HepG2 (cell line): ENCODE data around the gene PAN2. TPM values are rescaled to one million over a fixed set of nuclear protein-coding genes. Genes with fewer than 3 reads are reported as not detected.
A peak's percentile ranks its signal among the peaks of the same experiment; 100 is the strongest.

ENCODE experiments used
- ATAC-seq: fragments of 200-7000 bp; cut with Tn5 transposase; 3 replicates; pipeline ENCODE4 v1.9.1; 2020; ENCODE audit warnings: mild to moderate bottlenecking, moderate library complexity
- BruUV-seq: library from RNA; stranded (reverse); fragments of 400-500 nt; replicated peaks from 2 replicates; lab custom pipeline; 2021; lab: Mats Ljungman, UMichigan
- CTCF ChIA-PET: fragments of 300-600 bp; formaldehyde crosslinking; extraction: SDS; loops from one replicate; lab custom pipeline; 2021; ENCODE audit warnings: low total read pairs, inconsistent platforms, low intra/inter-chr PET ratio; lab: Yijun Ruan, JAX
- POLR2A ChIA-PET: fragments of 350-600 bp; sonication (Branson Sonifier 250); formaldehyde crosslinking; loops from one replicate; lab custom pipeline; 2020; ENCODE audit warnings: antibody characterized with exemption, inconsistent platforms; lab: Yijun Ruan, JAX
- DNase-seq: peaks from one replicate; pipeline ENCODE4 v3.0.0-alpha.2; 2015; ENCODE audit warnings: low spot score
- FAIRE-seq: peaks from 3 replicates; lab custom pipeline; 2011; peaks lifted over from hg19 to GRCh38; lab: Jason Lieb, UNC
- H2AFZ ChIP-seq: one replicate; pipeline ENCODE4 v1.6.1; 2011; ENCODE audit warnings: low read length, inconsistent platforms
- H3K27ac ChIP-seq: fragments of 300-600 bp; 3 replicates; pipeline ENCODE4 v1.8.0; 2011; ENCODE audit warnings: mixed run types, mild to moderate bottlenecking, mixed read lengths, low read length, inconsistent platforms; ENCODE audit not compliant: insufficient read depth; ENCODE audit errors: extremely low read length
- H3K27me3 ChIP-seq, 2 experiments: fragments of 200-600 bp in 1 of 2; 2 replicates in 1 of 2; 3 replicates in 1 of 2; pipeline versions ENCODE4 v1.6.0 to v1.8.0; 2011; ENCODE audit warnings: low read length in 2 of 2, mild to moderate bottlenecking in 2 of 2, moderate library complexity in 2 of 2, inconsistent platforms in 1 of 2; ENCODE audit not compliant: insufficient read depth in 2 of 2, control insufficient read depth in 1 of 2
- H3K36me3 ChIP-seq, 2 experiments: fragments of 200-600 bp in 1 of 2; replicated peaks in 1 of 2; 2 replicates in 1 of 2; 3 replicates in 1 of 2; pipeline versions ENCODE4 v1.5.1 to v1.8.0; 2011; ENCODE audit warnings: low read length in 2 of 2, inconsistent platforms in 1 of 2; ENCODE audit not compliant: insufficient read depth in 2 of 2, control insufficient read depth in 1 of 2
- H3K4me1 ChIP-seq: 2 replicates; pipeline ENCODE4 v1.5.1; 2012; ENCODE audit warnings: low read length, inconsistent platforms; ENCODE audit not compliant: insufficient read depth
- H3K4me2 ChIP-seq: 2 replicates; pipeline ENCODE4 v1.6.0; 2011; ENCODE audit warnings: low read depth, low read length, inconsistent platforms
- H3K4me3 ChIP-seq, 3 experiments: fragments of 200-600 bp in 1 of 3; sonication (generic), shearing (Covaris generic) in 1 of 3; replicated peaks in 1 of 3; 2 replicates each; pipeline ENCODE4 v1.5.1; 2011 to 2016; ENCODE audit warnings: low read length in 3 of 3, inconsistent platforms in 2 of 3, low read depth in 2 of 3, mild to moderate bottlenecking in 2 of 3, control low read depth in 1 of 3, mixed read lengths in 1 of 3; ENCODE audit not compliant: insufficient read depth in 1 of 3
- H3K79me2 ChIP-seq: one replicate; pipeline ENCODE4 v1.6.1; 2011; ENCODE audit warnings: low read length, inconsistent platforms; ENCODE audit not compliant: insufficient read depth
- H3K9ac ChIP-seq: 2 replicates; pipeline ENCODE4 v1.6.0; 2011; ENCODE audit warnings: mild to moderate bottlenecking, low read depth, low read length, inconsistent platforms; ENCODE audit not compliant: insufficient read depth
- H3K9me3 ChIP-seq: 2 replicates; pipeline ENCODE4 v1.5.1; 2012; ENCODE audit warnings: mild to moderate bottlenecking, low read length
- H4K20me1 ChIP-seq: 2 replicates; pipeline ENCODE4 v1.6.0; 2011; ENCODE audit warnings: inconsistent platforms, mild to moderate bottlenecking, low read length, moderate library complexity; ENCODE audit not compliant: insufficient read depth
- EP300 ChIP-seq, 3 experiments: sonication (generic) in 1 of 3; formaldehyde crosslinking in 1 of 3; IDR thresholded peaks; 2 replicates each; pipeline versions ENCODE4 v1.5.1 to v1.6.1; 2011 to 2020; ENCODE audit warnings: low read depth in 2 of 3, low read length in 2 of 3, borderline replicate concordance in 1 of 3, improper control_type of control experiment in 1 of 3, mild to moderate bottlenecking in 1 of 3, missing genetic modification reagents in 1 of 3, moderate library complexity in 1 of 3
- GATAD2A ChIP-seq: IDR thresholded peaks from 2 replicates; pipeline ENCODE4 v1.6.1; 2016
- GRHL1 ChIP-seq: sonication (generic); formaldehyde crosslinking; conservative IDR thresholded peaks from 2 replicates; pipeline ENCODE4 v1.8.0; 2022; ENCODE audit warnings: missing genetic modification reagents
- HES4 ChIP-seq: sonication (generic); formaldehyde crosslinking; IDR thresholded peaks from 2 replicates; pipeline ENCODE4 v1.9.0; 2021; ENCODE audit warnings: mild to moderate bottlenecking, missing genetic modification reagents, borderline replicate concordance
- KDM2A ChIP-seq: sonication (generic); formaldehyde crosslinking; IDR thresholded peaks from 2 replicates; pipeline ENCODE4 v1.4.0; 2020; ENCODE audit warnings: low read depth, missing genetic modification reagents, borderline replicate concordance
- MLLT10 ChIP-seq: sonication (generic); formaldehyde crosslinking; IDR thresholded peaks from 2 replicates; pipeline ENCODE4 v1.4.0; 2020; ENCODE audit warnings: missing genetic modification reagents
- TBL1XR1 ChIP-seq: fragments of 150-350 bp; IDR thresholded peaks from 2 replicates; pipeline ENCODE4 v1.6.1; 2014; ENCODE audit warnings: borderline replicate concordance, low read length; ENCODE audit not compliant: partially characterized antibody
- ZBTB42 ChIP-seq: sonication (generic); formaldehyde crosslinking; IDR thresholded peaks from 2 replicates; pipeline ENCODE4 v1.5.0; 2020; ENCODE audit warnings: mild to moderate bottlenecking, missing genetic modification reagents
- ZNF180 ChIP-seq: sonication (generic); formaldehyde crosslinking; IDR thresholded peaks from 2 replicates; pipeline ENCODE4 v1.4.0; 2020; ENCODE audit warnings: low read depth, missing genetic modification reagents, borderline replicate concordance
- ZNF263 ChIP-seq: sonication (generic); formaldehyde crosslinking; IDR thresholded peaks from 2 replicates; pipeline ENCODE4 v1.4.0; 2020; ENCODE audit warnings: missing genetic modification reagents
- ZNF414 ChIP-seq: sonication (generic); formaldehyde crosslinking; IDR thresholded peaks from 2 replicates; pipeline ENCODE4 v1.5.0; 2020; ENCODE audit warnings: missing genetic modification reagents
- ZNF451 ChIP-seq: sonication (generic); formaldehyde crosslinking; IDR thresholded peaks from 2 replicates; pipeline ENCODE4 v1.5.0; 2020; ENCODE audit warnings: mild to moderate bottlenecking, missing genetic modification reagents
- ZNF792 ChIP-seq: IDR thresholded peaks from 2 replicates; pipeline ENCODE4 v1.6.1; 2016
- WGBS: methylation state at CpG from one replicate; pipeline ENCODE4 v1.1.6; 2017; ENCODE audit warnings: low lambda C conversion rate; 5-methylcytosine and 5-hydroxymethylcytosine counted together
- in situ Hi-C: cut with HindIII; loops from 2 replicates; pipeline ENCODE4 v1.10.0; 2017; ENCODE audit warnings: low pct_unique_long_range_greater_than_20kb; ENCODE audit not compliant: extremely low pct_ligation_motif_present
- intact Hi-C: fragments of 100-400 bp; cut with micrococcal nuclease; formaldehyde crosslinking; loops from one replicate; pipeline ENCODE4 v1.10.0; 2022; ENCODE audit not compliant: unreplicated experiment
- polyA plus RNA-seq, 8 experiments: library from polyadenylated mRNA; depleted of rRNA in 3 of 8; stranded (reverse) in 7 of 8; unstranded in 1 of 8; fragments of >200 nt; fragmentation: Illumina TruSeq in 4 of 8; extraction: Trizol in 4 of 8; gene quantifications; 2 replicates each; pipeline versions ENCODE4 v1.2.1 to v1.2.3, GENCODE V29; 2011 to 2016; ENCODE audit warnings: low read depth in 4 of 8, missing spikeins in 1 of 8, mixed read lengths in 1 of 8; ENCODE audit not compliant: insufficient read depth in 1 of 8
- total RNA-seq, 5 experiments: library from RNA; depleted of rRNA; stranded (reverse); fragments of >200 nt; fragmentation: Illumina TruSeq; extraction: Trizol; gene quantifications; 2 replicates each; pipeline ENCODE4 v1.2.3, GENCODE V29; 2016; ENCODE audit warnings: low read depth in 1 of 5
- TF ChIP-seq, protein P1 (sequence below): sonication (generic); formaldehyde crosslinking; IDR thresholded peaks from 2 replicates; pipeline ENCODE4 v1.8.1; 2023; ENCODE audit warnings: mild to moderate bottlenecking, inconsistent platforms, moderate library complexity, missing genetic modification reagents, borderline replicate concordance
- TF ChIP-seq, protein P2 (sequence below), 2 experiments: sonication (generic) in 1 of 2; formaldehyde crosslinking in 1 of 2; IDR thresholded peaks; 2 replicates each; pipeline versions ENCODE4 v1.4.0 to v1.6.1; 2016 to 2020; ENCODE audit warnings: borderline replicate concordance in 1 of 2, low read depth in 1 of 2, mild to moderate bottlenecking in 1 of 2, missing genetic modification reagents in 1 of 2

Gene PAN2
- total and polyA plus RNA-seq, 2 of the 13 experiments (the other 11 are each of a cell fraction or from before 2014, with no cell fraction given), result 27.2 to 61.1 TPM

- TF ChIP-seq ZNF414 (no peak), ZNF792 (CRISPR knock-in tag) (no peak), TBL1XR1 (no peak), ZNF263 (CRISPR knock-in tag) (peak; percentile 73), MLLT10 (CRISPR knock-in tag) (no peak), HES4 (CRISPR knock-in tag) (no peak), GRHL1 (no peak), ZNF180 (no peak)
- TF ChIP-seq, protein P1, sequence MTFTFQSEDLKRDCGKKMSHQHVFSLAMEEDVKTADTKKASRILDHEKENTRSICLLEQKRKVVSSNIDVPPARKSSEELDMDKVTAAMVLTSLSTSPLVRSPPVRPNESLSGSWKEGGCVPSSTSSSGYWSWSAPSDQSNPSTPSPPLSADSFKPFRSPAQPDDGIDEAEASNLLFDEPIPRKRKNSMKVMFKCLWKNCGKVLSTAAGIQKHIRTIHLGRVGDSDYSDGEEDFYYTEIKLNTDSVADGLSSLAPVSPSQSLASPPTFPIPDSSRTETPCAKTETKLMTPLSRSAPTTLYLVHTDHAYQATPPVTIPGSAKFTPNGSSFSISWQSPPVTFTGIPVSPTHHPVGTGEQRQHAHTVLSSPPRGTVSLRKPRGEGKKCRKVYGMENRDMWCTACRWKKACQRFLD (CRISPR knock-in tag), result 0 out of 2 replicates have a peak, but pooled peaks have one; percentile 19
Observed at GRCh38 chr12:56299308-56299852, 34.4 kb downstream of the PAN2 start (continued).

- no peak overlapping the region for H2AFZ ChIP-seq
- POLR2A ChIA-PET, result interaction anchor here (0.8 to 2.8 kb wide), 10 partner anchors 9 to 181 kb away, joined by 3 to 16 read pairs (median 6); partner anchors contain the start of genes ANKRD52, COQ10A, ESYT1 and RNF41
- peak overlapping the region; percentile 77 for H3K4me2 ChIP-seq
- H3K27me3 ChIP-seq, result no peaks in the 10 kb centered on the region; a peak in 1 of 5 replicates
- H3K79me2 ChIP-seq, result peaks cover 52% of the 10 kb centered on the region
- BruUV-seq, result no TSS peak
- H3K4me3 ChIP-seq, result peak overlapping the region; percentile 76 to 97 (median 94); a peak in 5 of 6 replicates
- intact Hi-C loops (no loop called here), in situ Hi-C loops (no loop called here)
- H3K9me3 ChIP-seq, result no peaks in the 10 kb centered on the region
- peak overlapping the region; percentile 86 for H3K9ac ChIP-seq
- no peak for ATAC-seq
- no peaks in the 10 kb centered on the region; the same call in 1 of the 2 replicates for H4K20me1 ChIP-seq
- peaks cover 74% of the 10 kb centered on the region for H3K4me1 ChIP-seq
- 66% methylated on average over 5 of the region's 5 CpGs for WGBS
- H3K36me3 ChIP-seq, result peaks cover 2 to 11% of the 10 kb centered on the region in 2 experiments; a peak in 2 of 5 replicates
- H3K27ac ChIP-seq, result peak overlapping the region; percentile 96
- FAIRE-seq, result no peak
- DNase-seq, result no peak
- CTCF ChIA-PET, result no interaction called here
- TF ChIP-seq ZBTB42 (no peak), EP300 (IDR thresholded peaks at IDR 0.05; ENCODE audit: low read depth in 2 of 2, low read length in 2 of 2) (no peak), EP300 (CRISPR knock-in tag; IDR thresholded peaks at IDR 0.05; ENCODE audit: borderline replicate concordance) (no peak), ZNF451 (CRISPR knock-in tag) (no peak), KDM2A (CRISPR knock-in tag) (no peak), GATAD2A (no peak)
- TF ChIP-seq, protein P2, sequence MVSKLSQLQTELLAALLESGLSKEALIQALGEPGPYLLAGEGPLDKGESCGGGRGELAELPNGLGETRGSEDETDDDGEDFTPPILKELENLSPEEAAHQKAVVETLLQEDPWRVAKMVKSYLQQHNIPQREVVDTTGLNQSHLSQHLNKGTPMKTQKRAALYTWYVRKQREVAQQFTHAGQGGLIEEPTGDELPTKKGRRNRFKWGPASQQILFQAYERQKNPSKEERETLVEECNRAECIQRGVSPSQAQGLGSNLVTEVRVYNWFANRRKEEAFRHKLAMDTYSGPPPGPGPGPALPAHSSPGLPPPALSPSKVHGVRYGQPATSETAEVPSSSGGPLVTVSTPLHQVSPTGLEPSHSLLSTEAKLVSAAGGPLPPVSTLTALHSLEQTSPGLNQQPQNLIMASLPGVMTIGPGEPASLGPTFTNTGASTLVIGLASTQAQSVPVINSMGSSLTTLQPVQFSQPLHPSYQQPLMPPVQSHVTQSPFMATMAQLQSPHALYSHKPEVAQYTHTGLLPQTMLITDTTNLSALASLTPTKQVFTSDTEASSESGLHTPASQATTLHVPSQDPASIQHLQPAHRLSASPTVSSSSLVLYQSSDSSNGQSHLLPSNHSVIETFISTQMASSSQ (IDR thresholded peaks at IDR 0.05; ENCODE audit: low read depth), result no peak
- TF ChIP-seq, protein P2 (CRISPR knock-in tag; IDR thresholded peaks at IDR 0.05; ENCODE audit: borderline replicate concordance), result no peak
Observed at GRCh38 chr12:56298828-56299227, 35.0 kb downstream of the PAN2 start.
